Ishikawa (cell line): Measurements from ENCODE around the gene DAZAP1.

Source experiments
- CEBPB ChIP-seq: IDR thresholded peaks from 2 replicates; pipeline ENCODE4 v1.6.1; 2012
- CREB1 ChIP-seq: IDR thresholded peaks from 2 replicates; pipeline ENCODE4 v1.6.1; 2012; ENCODE audit warnings: low read depth
- EGR1 ChIP-seq: IDR thresholded peaks from 2 replicates; pipeline ENCODE4 v1.6.1; 2012
- EP300 ChIP-seq: IDR thresholded peaks from 2 replicates; pipeline ENCODE4 v1.6.1; 2012; ENCODE audit warnings: borderline replicate concordance
- FOXM1 ChIP-seq: IDR thresholded peaks from 2 replicates; pipeline ENCODE4 v1.6.1; 2012; ENCODE audit warnings: low read depth, borderline replicate concordance
- RAD21 ChIP-seq: IDR thresholded peaks from 2 replicates; pipeline ENCODE4 v1.6.1; 2012; ENCODE audit warnings: low read depth
- TAF1 ChIP-seq: IDR thresholded peaks from 2 replicates; pipeline ENCODE4 v1.6.1; 2012; ENCODE audit warnings: low read depth, mild to moderate bottlenecking

DNA sequence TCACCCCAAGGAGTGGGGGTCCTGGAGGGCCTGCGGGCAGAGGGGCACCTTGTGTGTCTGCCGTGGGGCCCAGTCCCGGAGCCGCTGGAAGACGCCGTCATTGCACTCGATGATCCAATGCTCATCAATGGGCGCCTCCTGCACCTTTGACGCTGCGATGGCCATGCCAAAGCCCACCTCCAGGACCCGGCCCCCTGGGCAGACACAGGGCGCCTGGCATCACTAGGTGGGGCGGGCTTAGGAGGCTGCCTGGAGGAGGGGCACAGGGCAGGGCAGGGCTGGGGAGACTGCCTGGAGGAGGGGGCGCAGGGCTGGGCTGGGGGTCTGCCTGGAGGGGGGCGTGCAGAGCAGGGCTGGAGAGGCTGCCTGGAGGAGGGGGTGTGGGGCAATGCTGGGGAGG lies 7.6 kb upstream of the DAZAP1 start:
- no peak for TF ChIP-seq CEBPB
- no peak for TF ChIP-seq CREB1
- no peak for TF ChIP-seq EP300
- TF ChIP-seq FOXM1, result no peak
- no peak for TF ChIP-seq TAF1
- TF ChIP-seq RAD21, result no peak
- TF ChIP-seq EGR1, result no peak
